Astrocyte of the cerebellum (primary cell): Measurements from ENCODE around the gene GPR137B.

Source experiments
- DNase-seq: peaks from one replicate; pipeline ENCODE4 v3.0.0-alpha.2; 2011; ENCODE audit warnings: low read depth
- H3K4me3 ChIP-seq: 2 replicates; pipeline ENCODE4 v1.5.1; 2011; ENCODE audit warnings: mild to moderate bottlenecking, low read depth, low read length, moderate library complexity
- CTCF ChIP-seq: IDR thresholded peaks from 2 replicates; pipeline ENCODE4 v1.5.1; 2012; ENCODE audit warnings: low read length, low read depth, moderate library complexity, mild to moderate bottlenecking; ENCODE audit errors: missing control alignments
- in situ Hi-C: cut with HindIII; loops from 2 replicates; pipeline ENCODE4 v1.10.0; 2017; ENCODE audit warnings: low sequenced_read_pairs

GPR137B gene

GRCh38 chr1:236143104-236143948, 987 bp downstream of the GPR137B start:
- no peak for TF ChIP-seq CTCF
- peak overlapping the region; percentile 76 for H3K4me3 ChIP-seq
- in situ Hi-C loops: no loop called here
- DNase-seq: no peak

- H3K4me3 ChIP-seq: peak overlapping the region; percentile 76
- no peak for TF ChIP-seq CTCF
- DNase-seq: no peak
- in situ Hi-C loops: no loop called here
Observed at GRCh38 chr1:236144033-236144432, 1.7 kb downstream of the GPR137B start.

- H3K4me3 ChIP-seq: peak overlapping the region; percentile 0
- in situ Hi-C loops: no loop called here
- no peak for DNase-seq
Observed at GRCh38 chr1:236144446-236145150, 2.3 kb downstream of the GPR137B start.

GRCh38 chr1:236147068-236147467, 4.7 kb downstream of the GPR137B start:
- TF ChIP-seq CTCF: no peak
- in situ Hi-C loops: no loop called here
- no peak overlapping the region for H3K4me3 ChIP-seq
- no peak for DNase-seq

More at GRCh38 chr1:236144446-236145150, 2.3 kb downstream of the GPR137B start:
- no peak for TF ChIP-seq CTCF

GRCh38 chr1:236147521-236148469, 5.5 kb downstream of the GPR137B start:
- no peak for TF ChIP-seq CTCF
- in situ Hi-C loops: no loop called here

GRCh38 chr1:236148470-236148845, 6.1 kb downstream of the GPR137B start:
- TF ChIP-seq CTCF: no peak
- in situ Hi-C loops: no loop called here
- H3K4me3 ChIP-seq: no peak overlapping the region
- peak; percentile 31 for DNase-seq

More at GRCh38 chr1:236147521-236148469, 5.5 kb downstream of the GPR137B start:
- DNase-seq: no peak
- no peak overlapping the region for H3K4me3 ChIP-seq
